Psoas muscle (tissue), 8 donors: ENCODE data around the gene VPS13D. TPM values are rescaled to one million over a fixed set of nuclear protein-coding genes. Genes with fewer than 3 reads are reported as not detected.

ENCODE experiments used
- ATAC-seq, 4 donors: fragments of 200-7000 bp; cut with Tn5 transposase; one replicate each; pipeline ENCODE4 v1.9.1; 2020; ENCODE audit warnings: moderate library complexity in 3 of 4, mild to moderate bottlenecking in 2 of 4
- DNase-seq, 2 donors: peaks; one replicate each; pipeline ENCODE4 v3.0.0-alpha.2; 2020
- H3K27ac ChIP-seq: fragments of 200-600 bp; one replicate; pipeline ENCODE4 v1.8.0; 2022
- H3K27me3 ChIP-seq, 3 donors: fragments of 200-600 bp in 1 of 3; one replicate each; pipeline versions ENCODE4 v1.6.1 to v1.8.0; 2013 to 2022; ENCODE audit warnings: low read length in 2 of 3, mild to moderate bottlenecking in 2 of 3, moderate library complexity in 1 of 3; ENCODE audit not compliant: insufficient read depth in 3 of 3
- H3K36me3 ChIP-seq, 2 donors: fragments of 200-600 bp in 1 of 2; one replicate each; pipeline versions ENCODE4 v1.6.1 to v1.8.0; 2013 to 2022; ENCODE audit warnings: low read depth in 1 of 2, mild to moderate bottlenecking in 1 of 2, moderate library complexity in 1 of 2; ENCODE audit not compliant: insufficient read depth in 1 of 2
- H3K4me1 ChIP-seq: fragments of 200-600 bp; one replicate; pipeline ENCODE4 v1.8.0; 2022
- H3K4me3 ChIP-seq: fragments of 200-600 bp; one replicate; pipeline ENCODE4 v1.8.0; 2022; ENCODE audit warnings: mild to moderate bottlenecking
- H3K9me3 ChIP-seq: fragments of 200-600 bp; one replicate; pipeline ENCODE4 v1.8.0; 2022
- WGBS, 3 donors: extraction: QIAGEN DNeasy Blood & Tissue Kit; methylation state at CpG; one replicate each; pipeline versions ENCODE4 v1.1.6 to v1.1.7; 2013; 5-methylcytosine and 5-hydroxymethylcytosine counted together
- intact Hi-C, 2 donors: fragments of 100-400 bp; cut with DNase I; formaldehyde crosslinking; loops; one replicate each; pipeline versions ENCODE4 v1.11.0 to v1.14.2; 2022
- polyA plus RNA-seq, 3 donors: library from polyadenylated mRNA; stranded (reverse); fragments of 200-250 nt; gene quantifications; one replicate each; pipeline ENCODE4 v1.2.3, GENCODE V29; 2013
- total RNA-seq, 4 donors: library from RNA; stranded (reverse); fragmentation: NEBNext Ultra II Directional in 2 of 4; extraction: Animal tissue kit (Norgen Biotek cat#: 25700) in 2 of 4; gene quantifications; one replicate each; pipeline versions ENCODE4 v1.2.1 to v1.2.4, GENCODE V29; 2021 to 2023
- TF ChIP-seq, protein P1 (sequence below): fragments of 200-600 bp; IDR thresholded peaks from one replicate; pipeline ENCODE4 v1.8.0; 2022; ENCODE audit warnings: antibody characterized with exemption
- donor health status: healthy with polysubstance abuse.
- donor health status: DM: no; HTN: no; CAD: no; lungs with moderate emphysema.
- donor health status: Bipolar disorder and iron deficiency.
- donor health status: healthy.
- donor health status: DM: yes; HTN: yes; CAD: no.
- donor health status: DM: no; HTN: no; CAD: no.
- donor health status: DM: no; HTN: no; CAD: no.
- donor health status: DM: yes; HTN: yes; CAD: no.

VPS13D gene
- total and polyA plus RNA-seq, 7 donors, result 19.9 to 69.1 (median 45.3) TPM

DNA sequence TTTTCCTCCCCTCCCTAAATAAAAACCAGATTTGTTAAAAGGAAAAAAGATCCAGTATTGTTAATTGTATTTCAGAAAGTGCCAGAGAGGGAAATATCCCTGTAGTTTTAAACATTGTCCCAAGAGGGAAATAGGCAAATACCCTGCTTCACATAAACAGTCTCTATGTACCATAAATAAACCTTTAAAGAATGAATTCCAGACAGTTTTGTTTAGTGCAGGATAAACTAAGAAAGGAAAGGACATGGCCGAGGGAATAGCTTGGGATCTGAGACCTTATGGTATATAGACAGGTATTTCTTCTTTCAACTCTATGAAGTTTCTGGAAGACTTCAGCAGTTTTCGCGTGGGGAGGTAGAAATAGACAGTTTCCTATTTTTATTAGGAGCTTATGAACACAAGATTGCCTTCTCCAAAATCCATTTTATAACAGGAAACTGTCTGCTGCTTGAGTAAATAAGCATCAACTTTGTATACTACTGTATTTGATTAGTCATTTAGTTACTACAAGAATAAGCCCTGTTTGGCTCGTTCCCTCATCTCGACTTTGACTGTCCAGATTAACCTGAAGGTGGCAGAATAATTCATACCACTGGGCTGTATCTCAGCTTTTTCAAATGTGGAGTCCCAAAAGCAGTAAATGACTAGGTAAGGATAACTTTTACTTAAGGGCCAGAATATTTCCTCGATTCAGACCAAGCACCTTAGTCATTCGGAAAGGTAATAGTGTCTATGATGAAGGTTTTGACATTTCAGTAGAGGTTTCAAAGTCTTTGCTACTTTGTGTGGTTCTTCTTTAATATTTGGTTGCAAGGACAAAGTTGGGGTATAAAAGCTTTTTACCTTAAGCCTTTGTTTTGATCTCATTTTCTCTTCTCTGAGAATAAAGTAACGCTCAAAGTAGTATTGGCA, 177.5 kb downstream of the VPS13D start:
- TF ChIP-seq, protein P1, sequence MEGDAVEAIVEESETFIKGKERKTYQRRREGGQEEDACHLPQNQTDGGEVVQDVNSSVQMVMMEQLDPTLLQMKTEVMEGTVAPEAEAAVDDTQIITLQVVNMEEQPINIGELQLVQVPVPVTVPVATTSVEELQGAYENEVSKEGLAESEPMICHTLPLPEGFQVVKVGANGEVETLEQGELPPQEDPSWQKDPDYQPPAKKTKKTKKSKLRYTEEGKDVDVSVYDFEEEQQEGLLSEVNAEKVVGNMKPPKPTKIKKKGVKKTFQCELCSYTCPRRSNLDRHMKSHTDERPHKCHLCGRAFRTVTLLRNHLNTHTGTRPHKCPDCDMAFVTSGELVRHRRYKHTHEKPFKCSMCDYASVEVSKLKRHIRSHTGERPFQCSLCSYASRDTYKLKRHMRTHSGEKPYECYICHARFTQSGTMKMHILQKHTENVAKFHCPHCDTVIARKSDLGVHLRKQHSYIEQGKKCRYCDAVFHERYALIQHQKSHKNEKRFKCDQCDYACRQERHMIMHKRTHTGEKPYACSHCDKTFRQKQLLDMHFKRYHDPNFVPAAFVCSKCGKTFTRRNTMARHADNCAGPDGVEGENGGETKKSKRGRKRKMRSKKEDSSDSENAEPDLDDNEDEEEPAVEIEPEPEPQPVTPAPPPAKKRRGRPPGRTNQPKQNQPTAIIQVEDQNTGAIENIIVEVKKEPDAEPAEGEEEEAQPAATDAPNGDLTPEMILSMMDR, result peak; percentile 56
- intact Hi-C loops, result loop anchor here (2.0 to 10.0 kb wide), 3 partner anchors 63 to 213 kb away; partner anchors contain the start of gene DHRS3 (in 1 of the 2)
- peaks cover 48% of the 10 kb centered on the region for H3K4me1 ChIP-seq
- peak; percentile 69 to 93 (median 86) for ATAC-seq
- DNase-seq, result no peak
- no peak overlapping the region for H3K4me3 ChIP-seq
- H3K36me3 ChIP-seq, result peaks cover 11 to 51% of the 10 kb centered on the region in 2 donors
- H3K9me3 ChIP-seq, result no peaks in the 10 kb centered on the region
- H3K27ac ChIP-seq, result peak overlapping the region; percentile 66
- H3K27me3 ChIP-seq, result no peaks in the 10 kb centered on the region
- WGBS, 3 donors, result 53 to 64% (median 57%) methylated on average over 8 of the region's 8 CpGs

DNA sequence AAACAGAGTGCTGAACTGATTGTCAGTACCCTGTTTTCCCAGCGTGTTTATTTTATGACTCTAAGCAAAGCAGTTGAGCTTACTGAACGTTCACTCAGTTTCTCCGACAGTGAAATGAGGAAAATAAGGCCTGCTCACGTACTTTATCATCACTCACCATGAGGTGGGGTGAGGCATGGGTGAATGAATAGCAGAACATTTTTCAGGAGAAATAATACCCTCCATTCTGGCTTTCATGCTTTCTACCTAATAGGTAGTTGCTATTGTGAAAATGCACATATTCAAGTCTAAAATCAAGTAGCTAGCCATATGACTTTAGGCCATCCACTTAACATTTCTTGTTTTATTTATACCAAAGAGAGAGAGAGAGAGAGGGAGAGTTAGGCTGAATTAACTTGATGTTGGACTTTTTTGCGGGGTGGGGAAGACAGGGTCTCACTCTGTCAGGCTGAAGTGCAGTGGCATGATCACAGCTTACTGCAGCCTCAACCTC, 178.2 kb downstream of the VPS13D start:
- no peaks in the 10 kb centered on the region for H3K9me3 ChIP-seq
- intact Hi-C loops, result loop anchor here (2.0 to 10.0 kb wide), 3 partner anchors 63 to 213 kb away; partner anchors contain the start of gene DHRS3 (in 1 of the 2)
- ATAC-seq, result no peak
- no peak overlapping the region for H3K4me3 ChIP-seq
- H3K27ac ChIP-seq, result peak overlapping the region; percentile 66
- H3K27me3 ChIP-seq, result no peaks in the 10 kb centered on the region
- TF ChIP-seq, protein P1, result no peak
- H3K36me3 ChIP-seq, result peaks cover 8 to 49% of the 10 kb centered on the region in 2 donors
- no peak for DNase-seq
- WGBS, 3 donors, result 84 to 90% (median 89%) methylated on average over 5 of the region's 5 CpGs
- peaks cover 48% of the 10 kb centered on the region for H3K4me1 ChIP-seq

DNA sequence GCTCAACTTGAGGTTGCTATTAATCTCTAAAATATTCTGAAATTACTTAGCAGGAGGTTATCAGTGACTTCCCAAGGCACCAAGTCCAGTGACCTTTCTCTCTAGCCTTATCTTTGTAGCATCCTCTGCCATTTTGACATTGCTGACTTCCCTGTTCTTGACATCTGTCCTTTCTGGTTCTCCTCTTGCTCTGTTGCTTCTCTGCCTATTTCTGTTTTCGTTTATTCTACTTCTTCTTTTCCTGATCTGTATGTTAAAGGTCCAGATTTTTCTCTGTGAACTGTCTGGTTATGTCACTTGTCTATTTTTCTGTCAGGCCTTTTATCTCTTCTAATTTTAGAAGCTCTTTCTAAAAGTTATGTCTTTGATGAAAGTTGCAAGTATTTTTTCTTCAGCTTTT, 178.8 kb downstream of the VPS13D start:
- intact Hi-C loops, result loop anchor here (5.0 to 10.0 kb wide), 2 partner anchors 64 to 209 kb away; partner anchors contain the start of gene DHRS3 (in 1 of the 2)
- TF ChIP-seq, protein P1, result no peak
- Histone ChIP-seq H3K9me3 (no peaks in the 10 kb centered on the region), H3K4me1 (peaks cover 48% of the 10 kb centered on the region), H3K36me3 (peaks cover 4 to 42% of the 10 kb centered on the region in 2 donors), H3K27ac (no peak overlapping the region), H3K27me3 (no peaks in the 10 kb centered on the region), H3K4me3 (no peak overlapping the region)
- WGBS, 3 donors, result 71 to 88% (median 72%) methylated on average over 1 of the region's 1 CpG
- ATAC-seq (no peak), DNase-seq (no peak)

- 45 to 73% (median 59%) methylated on average over 2 of the region's 2 CpGs for WGBS, 3 donors
- peak in 3 of 4 donors; percentile 27 to 49 (median 37) for ATAC-seq
- intact Hi-C loops, result loop anchor here (5.0 to 10.0 kb wide), 2 partner anchors 65 to 208 kb away; partner anchors contain the start of gene DHRS3 (in 1 of the 2)
- TF ChIP-seq, protein P1, result no peak
- Histone ChIP-seq H3K4me3 (no peak overlapping the region), H3K27ac (no peak overlapping the region), H3K36me3 (peaks cover 3 to 32% of the 10 kb centered on the region in 2 donors), H3K9me3 (no peaks in the 10 kb centered on the region), H3K4me1 (peaks cover 48% of the 10 kb centered on the region), H3K27me3 (no peaks in the 10 kb centered on the region)
- DNase-seq, result no peak
Measured at GRCh38 chr1:12409681-12410080, 179.9 kb downstream of the VPS13D start.
